ENCODE measurements around the gene BDKRB2.
"Not testable (repeated sequence)": the region's sequence is repeated elsewhere in the genome, so short reads cannot be mapped to it uniquely, and the experiment has no call there.

The BDKRB2 gene

DNA sequence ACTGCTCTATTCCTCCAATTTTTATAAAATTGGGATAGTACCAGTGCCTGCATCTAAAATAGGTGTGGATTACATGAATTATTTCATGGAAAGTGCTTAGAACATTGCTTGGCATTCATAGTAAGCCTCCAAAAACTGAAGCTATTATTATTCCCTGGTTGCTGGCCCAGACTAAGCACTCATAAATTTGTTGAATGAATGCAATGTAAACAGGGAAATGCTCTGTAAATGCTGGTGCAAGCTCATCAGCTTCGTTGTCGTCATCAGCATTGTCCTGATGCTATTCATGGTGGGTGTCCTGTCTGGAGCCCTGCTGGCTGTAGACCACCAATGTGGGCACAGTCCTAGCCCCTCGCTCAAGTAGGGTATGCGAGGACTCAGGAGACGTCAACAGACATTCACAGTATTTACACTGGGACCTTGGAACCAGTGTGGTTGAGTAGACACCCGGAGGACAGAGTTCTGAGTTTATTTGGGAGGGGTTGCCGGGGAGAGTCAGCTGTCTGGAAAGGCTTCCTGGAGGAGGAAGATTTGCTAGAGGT, 16.5 kb downstream of the BDKRB2 start:
- DNase-seq (ENCODE audit: extremely low read depth in 1 of 2, low read depth in 1 of 2), result no peak

GRCh38 chr14:96221841-96222240, 17.2 kb downstream of the BDKRB2 start:
- DNase-seq (ENCODE audit: extremely low read depth in 1 of 2, low read depth in 1 of 2), result no peak

GRCh38 chr14:96224480-96225096, 19.9 kb downstream of the BDKRB2 start:
- no peak for DNase-seq (ENCODE audit: extremely low read depth in 1 of 2, low read depth in 1 of 2)

- no peak for DNase-seq (ENCODE audit: extremely low read depth in 1 of 2, low read depth in 1 of 2)
These were observed 20.6 kb downstream of the BDKRB2 start for GRCh38 chr14:96225213-96225612.

DNA sequence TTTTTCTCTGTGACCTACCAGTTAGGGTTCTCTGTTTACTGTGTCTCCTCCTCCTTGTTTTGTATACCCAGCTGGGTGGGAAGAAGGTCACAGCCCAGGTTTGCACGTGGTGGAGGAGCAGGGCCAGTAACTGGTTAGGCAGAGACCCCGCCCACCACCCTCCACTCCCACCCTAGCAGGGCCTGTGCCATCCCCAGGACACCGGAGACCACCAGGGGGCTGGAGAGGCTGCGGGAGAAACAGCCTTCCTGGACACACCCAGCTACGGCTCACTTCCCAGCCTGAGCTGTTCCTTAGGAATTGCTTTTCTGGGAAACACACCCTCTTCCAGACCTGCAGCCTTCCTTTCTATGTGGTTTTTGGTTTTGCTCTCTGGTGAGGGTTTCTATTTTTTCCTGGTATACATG, 21.1 kb downstream of the BDKRB2 start:
- DNase-seq (ENCODE audit: extremely low read depth in 1 of 2, low read depth in 1 of 2), result no peak

GRCh38 chr14:96227428-96227827, 22.8 kb downstream of the BDKRB2 start:
- no peak for DNase-seq (ENCODE audit: extremely low read depth in 1 of 2, low read depth in 1 of 2)

GRCh38 chr14:96229315-96229714, 24.7 kb downstream of the BDKRB2 start:
- no peak for DNase-seq (ENCODE audit: extremely low read depth in 1 of 2, low read depth in 1 of 2)

DNA sequence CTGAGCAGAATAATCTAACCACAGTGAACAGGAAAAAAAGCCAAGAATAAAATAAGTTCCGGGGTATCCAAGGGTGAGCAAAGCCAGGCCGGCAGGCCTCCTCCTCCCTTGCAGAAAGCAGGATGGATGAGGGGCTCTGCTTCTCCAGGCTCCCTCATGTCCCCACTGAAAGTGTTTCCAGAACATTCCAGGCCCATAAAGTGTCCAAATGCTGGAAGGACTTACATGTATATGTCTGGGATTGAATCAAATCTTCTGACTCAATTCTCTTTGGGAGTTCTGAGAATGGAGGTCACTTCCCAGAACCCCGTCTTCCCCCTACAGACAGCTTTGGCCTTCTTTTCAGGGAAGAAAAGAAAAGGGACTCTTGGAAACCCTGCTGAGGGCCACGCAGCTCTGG, 26.4 kb downstream of the BDKRB2 start:
- no peak for DNase-seq (ENCODE audit: extremely low read depth in 1 of 2, low read depth in 1 of 2)

DNA sequence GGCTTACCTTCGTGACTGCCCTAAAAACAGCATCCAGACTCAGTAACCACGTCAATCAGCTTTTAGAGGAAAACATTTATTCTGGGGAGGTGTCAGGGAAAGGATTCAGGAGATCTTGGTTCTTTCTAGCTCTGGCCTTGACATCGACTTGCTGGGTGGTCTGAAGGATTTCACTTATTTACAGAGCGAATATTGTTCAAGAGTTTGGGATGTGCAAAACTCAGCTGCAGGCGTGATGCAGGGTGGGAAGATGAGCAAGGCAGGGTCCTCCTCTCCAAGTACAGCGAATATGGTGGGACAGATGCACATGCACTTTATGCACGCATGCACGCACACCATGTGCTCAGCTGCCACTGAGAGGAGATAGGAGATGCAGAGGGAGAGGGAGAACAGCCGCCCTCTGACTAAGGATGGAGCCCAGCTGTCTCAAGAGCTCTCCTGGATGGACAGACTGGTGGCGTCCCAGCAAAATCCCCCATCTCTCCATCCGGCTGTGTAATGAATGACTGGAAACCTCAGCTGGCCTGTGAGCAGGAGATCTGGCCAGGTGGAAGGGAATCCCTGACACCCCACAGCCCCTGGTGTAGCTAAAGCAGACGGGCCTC, 27.0 kb downstream of the BDKRB2 start:
- no peak for DNase-seq (ENCODE audit: extremely low read depth in 1 of 2, low read depth in 1 of 2)

- no peak for DNase-seq (ENCODE audit: extremely low read depth in 1 of 2, low read depth in 1 of 2)
These were observed 27.9 kb downstream of the BDKRB2 start for GRCh38 chr14:96232506-96232905.

- no peak for DNase-seq (ENCODE audit: extremely low read depth in 1 of 2, low read depth in 1 of 2)
These were observed 29.0 kb downstream of the BDKRB2 start for GRCh38 chr14:96233661-96234060.

DNA sequence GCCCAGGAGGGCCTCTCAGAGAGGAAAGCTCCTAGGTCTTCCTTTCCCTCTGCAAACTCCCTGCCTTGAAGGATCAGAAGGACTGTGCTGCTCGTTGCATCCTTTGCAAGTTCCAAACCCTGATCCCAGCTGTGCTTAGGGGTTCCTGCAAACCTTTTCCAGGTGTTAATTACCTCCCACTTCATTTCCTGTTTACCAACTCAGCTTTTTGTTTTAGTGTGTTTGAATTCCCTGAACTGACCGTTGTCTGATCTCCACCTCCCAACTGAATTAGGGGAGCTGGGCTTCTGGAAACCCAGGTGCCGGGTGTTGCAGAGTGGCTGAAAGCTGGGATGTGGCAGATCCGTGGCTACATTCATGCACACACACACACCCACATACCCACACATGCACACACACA, 30.8 kb downstream of the BDKRB2 start:
- no peak for DNase-seq (ENCODE audit: extremely low read depth in 1 of 2, low read depth in 1 of 2)

GRCh38 chr14:96237641-96238040, 33.0 kb downstream of the BDKRB2 start:
- no peak for DNase-seq (ENCODE audit: extremely low read depth in 1 of 2, low read depth in 1 of 2)

DNA sequence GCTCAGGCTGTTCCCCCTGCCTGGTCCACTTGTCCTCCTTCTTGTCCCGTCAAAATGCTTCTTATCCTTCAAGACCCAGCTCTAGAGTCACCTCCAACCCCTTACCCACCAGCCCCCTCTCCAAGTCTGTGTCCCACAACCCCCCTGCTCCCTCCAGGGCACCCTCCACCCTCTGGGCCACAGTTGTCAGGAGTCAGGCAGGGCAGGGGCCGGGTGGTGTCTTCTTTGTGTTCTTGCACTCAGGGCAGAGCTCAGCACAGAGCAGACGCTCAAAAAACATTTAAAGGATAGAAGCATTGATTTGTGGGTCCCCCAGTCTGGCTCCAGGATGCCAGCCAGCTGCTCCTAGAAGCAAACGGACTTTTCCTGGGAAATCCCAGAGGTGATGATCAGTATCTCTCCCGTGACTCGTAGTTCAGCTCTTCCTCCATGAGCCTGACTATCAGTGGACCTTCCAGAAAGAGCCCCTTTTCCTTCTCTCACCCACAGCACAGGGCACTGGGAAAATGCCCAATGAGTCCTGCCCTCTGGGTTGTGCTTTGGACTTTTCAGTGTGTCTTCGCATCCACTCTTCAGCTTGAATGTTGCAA, 34.1 kb downstream of the BDKRB2 start:
- DNase-seq (ENCODE audit: extremely low read depth in 1 of 2, low read depth in 1 of 2), result no peak

- DNase-seq (ENCODE audit: extremely low read depth in 1 of 2, low read depth in 1 of 2), result no peak
These were observed 35.1 kb downstream of the BDKRB2 start for GRCh38 chr14:96239711-96240141.

- DNase-seq (ENCODE audit: extremely low read depth in 1 of 2, low read depth in 1 of 2), result no peak
These were observed 36.0 kb downstream of the BDKRB2 start for GRCh38 chr14:96240641-96241040.

DNA sequence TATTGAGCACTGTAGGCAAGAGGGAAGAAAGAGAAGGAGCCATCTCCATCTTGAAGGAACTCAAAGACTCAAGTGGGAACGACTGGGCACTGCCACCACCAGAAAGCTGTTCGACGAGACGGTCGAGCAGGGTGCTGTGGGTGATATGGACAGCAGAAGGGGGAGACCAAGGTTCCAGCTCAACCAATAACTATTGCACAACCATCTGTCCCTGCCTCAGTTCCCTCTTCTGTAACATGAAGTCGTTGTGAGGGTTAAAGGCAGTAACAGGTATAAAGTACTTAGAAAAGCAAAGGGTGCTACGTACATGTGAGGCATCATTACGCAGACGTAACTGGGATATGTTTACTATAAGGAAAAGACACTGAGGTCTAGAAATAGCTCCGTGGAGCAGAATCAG, 37.5 kb downstream of the BDKRB2 start:
- no peak for DNase-seq (ENCODE audit: extremely low read depth in 1 of 2, low read depth in 1 of 2)

DNA sequence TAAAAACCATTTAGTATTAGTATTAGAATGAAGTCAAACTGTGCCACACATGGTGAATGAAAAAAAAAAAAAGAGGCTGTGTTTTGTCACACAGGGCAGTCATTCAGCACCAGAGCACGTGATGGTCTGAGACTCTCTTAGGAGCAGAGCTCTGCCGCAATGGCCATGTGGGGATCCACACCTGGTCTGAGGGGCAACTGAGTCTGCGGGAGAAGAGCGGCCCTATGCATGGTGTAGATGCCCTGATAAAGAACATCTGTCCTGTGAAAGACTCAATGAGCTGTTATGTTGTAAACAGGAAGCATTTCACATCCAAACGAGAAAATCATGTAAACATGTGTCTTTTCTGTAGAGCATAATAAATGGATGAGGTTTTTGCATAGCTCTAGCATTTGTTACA, 39.1 kb downstream of the BDKRB2 start:
- no peak for DNase-seq (ENCODE audit: extremely low read depth in 1 of 2, low read depth in 1 of 2)

- DNase-seq (ENCODE audit: extremely low read depth in 1 of 2, low read depth in 1 of 2), result not testable (repeated sequence)
These were observed 40.4 kb downstream of the BDKRB2 start for GRCh38 chr14:96245074-96245473.

- DNase-seq (ENCODE audit: extremely low read depth in 1 of 2, low read depth in 1 of 2), result no peak
These were observed 41.3 kb downstream of the BDKRB2 start for GRCh38 chr14:96245710-96246538.

GRCh38 chr14:96246539-96246847, 41.9 kb downstream of the BDKRB2 start:
- DNase-seq (ENCODE audit: extremely low read depth in 1 of 2, low read depth in 1 of 2), result no peak

DNA sequence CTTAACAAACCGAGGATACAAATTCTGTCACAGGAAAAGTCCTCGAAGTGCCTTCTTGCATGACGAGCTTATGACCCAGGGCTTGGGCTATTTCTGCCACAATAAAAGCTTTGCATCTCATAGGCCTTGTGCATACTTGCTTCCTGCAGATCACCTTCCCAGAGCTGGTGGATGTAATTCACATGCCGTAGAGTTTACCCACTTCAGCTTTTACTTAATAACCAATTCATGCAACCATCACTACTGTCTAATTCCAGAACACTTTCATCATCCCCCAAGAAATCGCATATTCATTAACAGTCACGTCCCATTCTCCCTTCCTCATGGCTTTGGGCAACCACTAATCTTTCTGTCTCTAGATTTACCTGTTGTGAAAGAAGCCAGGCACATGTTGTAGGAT, 42.4 kb downstream of the BDKRB2 start:
- DNase-seq (ENCODE audit: extremely low read depth in 1 of 2, low read depth in 1 of 2), result no peak

Measured in stimulated activated CD8-positive, alpha-beta memory T cell treated with anti-CD3 and anti-CD28 coated beads, Interleukin-7, amount 100 ng/mL, for 48 hours (primary cell).